GM19324 (cell line): ENCODE data around the gene SHISAL2A.

ENCODE experiments used
- ATAC-seq: cut with Tn5 transposase; IDR thresholded peaks from one replicate; pipeline ENCODE4 v1.9.1; 2021; ENCODE audit warnings: mild to moderate bottlenecking, moderate library complexity; ENCODE audit not compliant: unreplicated experiment, low FRiP score

SHISAL2A gene

GRCh38 chr1:52658795-52659194 is 25.8 kb downstream of the SHISAL2A start:
- no peak for ATAC-seq

GRCh38 chr1:52659356-52659755 is 26.4 kb downstream of the SHISAL2A start:
- no peak for ATAC-seq

GRCh38 chr1:52659851-52660596 is 27.1 kb downstream of the SHISAL2A start:
- no peak for ATAC-seq

GRCh38 chr1:52660807-52661206 is 27.8 kb downstream of the SHISAL2A start:
- ATAC-seq = no peak

GRCh38 chr1:52662645-52663313 is 29.8 kb downstream of the SHISAL2A start:
- ATAC-seq = no peak

GRCh38 chr1:52663716-52664115 is 30.7 kb downstream of the SHISAL2A start:
- no peak for ATAC-seq

- no peak for ATAC-seq
Measured at GRCh38 chr1:52665006-52665941, 32.3 kb downstream of the SHISAL2A start.

GRCh38 chr1:52667290-52667689 is 34.3 kb downstream of the SHISAL2A start:
- no peak for ATAC-seq

GRCh38 chr1:52667984-52668383 is 35.0 kb downstream of the SHISAL2A start:
- no peak for ATAC-seq

GRCh38 chr1:52668711-52669110 is 35.7 kb downstream of the SHISAL2A start:
- no peak for ATAC-seq

GRCh38 chr1:52669696-52670095 is 36.7 kb downstream of the SHISAL2A start:
- ATAC-seq = no peak

- no peak for ATAC-seq
Measured at GRCh38 chr1:52670604-52671003, 37.6 kb downstream of the SHISAL2A start.

GRCh38 chr1:52672946-52673345 is 40.0 kb downstream of the SHISAL2A start:
- ATAC-seq = no peak

GRCh38 chr1:52673513-52673912 is 40.5 kb downstream of the SHISAL2A start:
- ATAC-seq = no peak

GRCh38 chr1:52674497-52675384 is 41.8 kb downstream of the SHISAL2A start:
- no peak for ATAC-seq

GRCh38 chr1:52676249-52676903 is 43.4 kb downstream of the SHISAL2A start:
- no peak for ATAC-seq

GRCh38 chr1:52677076-52677806 is 44.3 kb downstream of the SHISAL2A start:
- ATAC-seq = no peak

GRCh38 chr1:52679048-52679447 is 46.1 kb downstream of the SHISAL2A start:
- ATAC-seq = no peak

- ATAC-seq = no peak
Measured at GRCh38 chr1:52679498-52679897, 46.5 kb downstream of the SHISAL2A start.
